Prostate gland (tissue), 2 donors: ENCODE measurements around the gene OR1C1. TPM values are rescaled to one million over a fixed set of nuclear protein-coding genes. Genes with fewer than 3 reads are reported as not detected.
"Not testable (repeated sequence)": the region's sequence is repeated elsewhere in the genome, so short reads cannot be mapped to it uniquely, and the experiment has no call there.

ENCODE experiments used
- DNase-seq: peaks from one replicate; pipeline ENCODE4 v3.0.0-alpha.2; 2019; ENCODE audit warnings: low spot score
- H3K27ac ChIP-seq, 2 donors: fragments of 200-600 bp; sonication (generic); 2 replicates each; pipeline ENCODE4 v1.5.1; 2017 to 2019
- H3K27me3 ChIP-seq: fragments of 200-600 bp; sonication (generic); replicated peaks from 2 replicates; pipeline ENCODE4 v1.5.1; 2019; ENCODE audit not compliant: insufficient read depth
- H3K36me3 ChIP-seq, 2 donors: fragments of 200-600 bp; sonication (generic); 1 replicate in 1 of 2; 2 replicates in 1 of 2; pipeline versions ENCODE4 v1.5.1 to v1.8.1; 2017 to 2019
- H3K4me1 ChIP-seq: fragments of 200-600 bp; sonication (generic); replicated peaks from 2 replicates; pipeline ENCODE4 v1.5.1; 2019
- H3K4me3 ChIP-seq, 2 donors: fragments of 200-600 bp; sonication (generic); 2 replicates each; pipeline ENCODE4 v1.5.1; 2017 to 2019
- H3K9me3 ChIP-seq: fragments of 200-600 bp; sonication (generic); 2 replicates; pipeline ENCODE4 v1.5.1; 2017
- POLR2A ChIP-seq: fragments of 450-650 bp; IDR thresholded peaks from one replicate; pipeline ENCODE4 v1.6.1; 2016; ENCODE audit warnings: antibody characterized with exemption, mild to moderate bottlenecking
- POLR2AphosphoS5 ChIP-seq: sonication (generic); formaldehyde crosslinking; IDR thresholded peaks from one replicate; pipeline ENCODE4 v1.6.1; 2017; ENCODE audit warnings: antibody characterized with exemption
- WGBS: methylation state at CpG from one replicate; pipeline ENCODE4 v1.1.5; 2018; 5-methylcytosine and 5-hydroxymethylcytosine counted together
- intact Hi-C: fragments of 100-400 bp; cut with DNase I; formaldehyde crosslinking; loops from one replicate; pipeline ENCODE4 v1.14.2; 2022
- total RNA-seq, 2 donors: library from RNA; depleted of rRNA; stranded (reverse); fragments of >200 nt; gene quantifications; one replicate each; pipeline ENCODE4 v1.1.0, GENCODE V29; 2016
- TF ChIP-seq, protein P1 (sequence below), 4 experiments: fragments of 200-600 bp in 2 of 4; fragments of 450-650 bp in 2 of 4; sonication (generic) in 2 of 4; IDR thresholded peaks; 1 replicate in 3 of 4; 2 replicates in 1 of 4; pipeline ENCODE4 v1.5.1; 2016 to 2019; ENCODE audit warnings: antibody characterized with exemption in 4 of 4, mild to moderate bottlenecking in 2 of 4, moderate library complexity in 2 of 4

Gene OR1C1
- total RNA-seq, 2 donors from 2014 or later, result not detected

DNA sequence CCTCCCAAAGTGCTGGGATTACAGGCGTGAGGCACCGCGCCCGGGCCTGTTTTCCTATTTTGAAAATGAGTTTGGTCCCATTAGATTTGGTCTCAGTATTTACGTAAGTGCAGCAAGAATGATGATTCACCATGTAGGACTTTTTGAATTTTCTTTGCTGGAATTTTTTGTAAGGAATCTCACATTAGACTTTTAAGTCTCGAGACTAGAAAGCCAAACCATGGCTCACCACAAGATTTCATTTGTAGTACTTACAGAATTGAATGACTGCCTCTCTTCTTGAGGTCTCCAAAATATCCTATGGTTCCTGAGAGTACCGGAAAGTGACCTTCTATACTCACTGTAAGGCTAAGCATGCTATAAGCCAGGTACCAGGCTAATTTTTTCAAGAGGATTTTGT, 12.7 kb downstream of the OR1C1 start:
- H3K27ac ChIP-seq, result no peak overlapping the region
- H3K9me3 ChIP-seq, result no peaks in the 10 kb centered on the region
- H3K27me3 ChIP-seq, result no peaks in the 10 kb centered on the region
- WGBS, result 91% methylated on average over 7 of the region's 7 CpGs
- TF ChIP-seq POLR2AphosphoS5 (no peak), POLR2A (no peak)
- TF ChIP-seq, protein P1, sequence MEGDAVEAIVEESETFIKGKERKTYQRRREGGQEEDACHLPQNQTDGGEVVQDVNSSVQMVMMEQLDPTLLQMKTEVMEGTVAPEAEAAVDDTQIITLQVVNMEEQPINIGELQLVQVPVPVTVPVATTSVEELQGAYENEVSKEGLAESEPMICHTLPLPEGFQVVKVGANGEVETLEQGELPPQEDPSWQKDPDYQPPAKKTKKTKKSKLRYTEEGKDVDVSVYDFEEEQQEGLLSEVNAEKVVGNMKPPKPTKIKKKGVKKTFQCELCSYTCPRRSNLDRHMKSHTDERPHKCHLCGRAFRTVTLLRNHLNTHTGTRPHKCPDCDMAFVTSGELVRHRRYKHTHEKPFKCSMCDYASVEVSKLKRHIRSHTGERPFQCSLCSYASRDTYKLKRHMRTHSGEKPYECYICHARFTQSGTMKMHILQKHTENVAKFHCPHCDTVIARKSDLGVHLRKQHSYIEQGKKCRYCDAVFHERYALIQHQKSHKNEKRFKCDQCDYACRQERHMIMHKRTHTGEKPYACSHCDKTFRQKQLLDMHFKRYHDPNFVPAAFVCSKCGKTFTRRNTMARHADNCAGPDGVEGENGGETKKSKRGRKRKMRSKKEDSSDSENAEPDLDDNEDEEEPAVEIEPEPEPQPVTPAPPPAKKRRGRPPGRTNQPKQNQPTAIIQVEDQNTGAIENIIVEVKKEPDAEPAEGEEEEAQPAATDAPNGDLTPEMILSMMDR (IDR thresholded peaks at IDR 0.05), result no peak
- no peaks in the 10 kb centered on the region for H3K36me3 ChIP-seq
- intact Hi-C loops, result no loop called here
- no peak for DNase-seq
- no peaks in the 10 kb centered on the region for H3K4me1 ChIP-seq
- no peak overlapping the region for H3K4me3 ChIP-seq

DNA sequence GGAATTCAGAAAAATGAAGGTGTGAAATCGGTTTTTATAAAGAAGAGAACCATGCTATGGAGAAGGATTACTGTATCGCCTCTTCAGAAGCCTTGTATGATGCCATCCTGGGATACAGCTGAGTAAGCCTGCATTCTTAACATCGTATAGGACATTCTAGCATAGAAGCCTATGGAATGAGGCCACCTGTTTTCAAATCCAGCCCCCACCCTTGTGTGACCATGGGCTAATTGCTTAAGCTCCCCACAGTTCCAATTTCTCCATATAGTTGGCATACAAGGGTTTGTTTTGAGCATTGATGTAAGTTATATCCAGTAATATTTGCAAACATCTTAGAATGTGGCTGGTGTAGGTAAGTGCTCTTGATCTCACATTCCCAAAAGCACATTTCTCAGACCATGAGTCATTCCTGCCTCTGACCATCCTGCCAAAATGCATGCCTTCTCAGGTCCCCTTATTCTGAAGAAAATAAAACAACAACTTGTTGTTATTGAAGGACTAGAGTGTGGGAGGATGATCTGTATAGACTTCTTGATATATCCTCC, 13.9 kb downstream of the OR1C1 start:
- no peak for DNase-seq
- intact Hi-C loops, result no loop called here
- Histone ChIP-seq H3K9me3 (no peaks in the 10 kb centered on the region), H3K4me1 (no peaks in the 10 kb centered on the region), H3K36me3 (no peaks in the 10 kb centered on the region), H3K4me3 (no peak overlapping the region), H3K27me3 (no peaks in the 10 kb centered on the region), H3K27ac (no peak overlapping the region)
- TF ChIP-seq POLR2AphosphoS5, result no peak
- no peak for TF ChIP-seq POLR2A
- TF ChIP-seq, protein P1 (IDR thresholded peaks at IDR 0.05), result no peak
- 83% methylated on average over 3 of the region's 3 CpGs for WGBS

GRCh38 chr1:247742215-247742760, 18.1 kb downstream of the OR1C1 start:
- H3K9me3 ChIP-seq, H3K36me3 ChIP-seq, DNase-seq, intact Hi-C loops, H3K27ac ChIP-seq, H3K4me1 ChIP-seq, H3K27me3 ChIP-seq, H3K4me3 ChIP-seq: not testable (repeated sequence)
- 69% methylated on average over 3 of the region's 3 CpGs for WGBS

DNA sequence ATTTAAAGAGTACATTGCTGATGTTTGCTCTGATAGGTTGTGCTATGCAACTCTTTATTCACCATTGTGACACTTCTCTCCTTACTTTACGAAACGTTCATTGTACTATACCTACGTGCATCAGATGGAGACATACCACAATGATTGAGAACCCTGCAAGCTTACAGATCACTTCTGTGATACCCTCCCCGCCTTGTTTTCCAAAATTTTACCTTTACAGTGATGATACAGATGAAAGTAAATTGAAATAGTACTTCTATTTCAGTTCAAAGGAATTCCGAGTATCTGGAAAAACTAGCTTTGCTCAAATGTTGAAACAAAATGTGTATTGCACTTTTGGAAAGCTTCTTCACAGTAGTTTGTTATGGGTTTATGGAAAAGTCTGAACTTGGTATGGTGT, 18.6 kb downstream of the OR1C1 start:
- TF ChIP-seq POLR2A (no peak), POLR2AphosphoS5 (no peak)
- TF ChIP-seq, protein P1 (IDR thresholded peaks at IDR 0.05), result no peak
- H3K36me3 ChIP-seq, result no peaks in the 10 kb centered on the region
- intact Hi-C loops, result no loop called here
- no peak overlapping the region for H3K4me3 ChIP-seq
- 69% methylated on average over 5 of the region's 5 CpGs for WGBS
- no peaks in the 10 kb centered on the region for H3K4me1 ChIP-seq
- H3K9me3 ChIP-seq, result no peaks in the 10 kb centered on the region
- no peak overlapping the region for H3K27ac ChIP-seq
- DNase-seq, result no peak
- no peaks in the 10 kb centered on the region for H3K27me3 ChIP-seq

DNA sequence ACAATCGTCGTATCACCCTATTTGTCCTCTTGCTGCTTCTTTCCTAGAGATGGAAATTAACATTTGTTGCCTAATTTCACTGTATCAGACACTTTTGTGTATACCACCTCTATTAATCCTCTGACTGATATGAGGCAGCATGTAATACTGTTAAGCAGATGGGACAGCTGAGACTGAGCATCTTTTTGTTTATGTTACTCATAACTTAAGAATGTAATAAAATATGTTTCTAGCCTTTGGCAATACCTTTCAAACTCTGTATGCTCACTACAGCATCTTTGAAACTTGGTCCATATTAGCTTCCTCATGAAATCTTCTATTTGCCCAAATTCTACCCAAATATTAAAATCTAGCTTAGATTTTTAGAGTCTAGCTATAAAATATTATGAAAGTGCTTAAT, 19.6 kb downstream of the OR1C1 start:
- intact Hi-C loops, result no loop called here
- 94% methylated on average over 2 of the region's 2 CpGs for WGBS

More for the DNA sequence above, 19.6 kb downstream of the OR1C1 start:
- no peak overlapping the region for H3K27ac ChIP-seq
- no peaks in the 10 kb centered on the region for H3K27me3 ChIP-seq
- no peaks in the 10 kb centered on the region for H3K4me1 ChIP-seq
- no peak for TF ChIP-seq POLR2AphosphoS5
- TF ChIP-seq POLR2A, result no peak
- TF ChIP-seq, protein P1 (IDR thresholded peaks at IDR 0.05), result no peak
- DNase-seq, result no peak
- no peaks in the 10 kb centered on the region for H3K9me3 ChIP-seq
- H3K4me3 ChIP-seq, result no peak overlapping the region
- no peaks in the 10 kb centered on the region for H3K36me3 ChIP-seq
